Thyroid gland (tissue), 4 donors: ENCODE results near the gene ZKSCAN5. TPM values are rescaled to one million over a fixed set of nuclear protein-coding genes. Genes with fewer than 3 reads are reported as not detected.
A peak's percentile ranks its signal among the peaks of the same experiment; 100 is the strongest.

ENCODE experiments used
- DNase-seq, 2 donors: peaks; one replicate each; pipeline ENCODE4 v3.0.0-alpha.2; 2019
- H3K27ac ChIP-seq, 3 donors: fragments of 200-600 bp; sonication (generic); 1 replicate in 2 of 3; 2 replicates in 1 of 3; pipeline ENCODE4 v1.5.1; 2016 to 2019; ENCODE audit warnings: mild to moderate bottlenecking in 1 of 3, moderate library complexity in 1 of 3
- H3K27me3 ChIP-seq: fragments of 200-600 bp; sonication (generic); one replicate; pipeline ENCODE4 v1.5.1; 2019
- H3K36me3 ChIP-seq, 2 donors: fragments of 200-600 bp; sonication (generic); one replicate each; pipeline ENCODE4 v1.5.1; 2016 to 2019
- H3K4me1 ChIP-seq, 2 donors: fragments of 200-600 bp; sonication (generic); one replicate each; pipeline ENCODE4 v1.5.1; 2017 to 2019
- H3K4me3 ChIP-seq, 3 donors: fragments of 200-600 bp; sonication (generic); replicated peaks in 1 of 3; 1 replicate in 2 of 3; 2 replicates in 1 of 3; pipeline ENCODE4 v1.5.1; 2016; ENCODE audit warnings: mild to moderate bottlenecking in 1 of 3
- H3K9me3 ChIP-seq: fragments of 200-600 bp; sonication (generic); one replicate; pipeline ENCODE4 v1.5.1; 2017
- CTCF ChIP-seq, 6 experiments: fragments of 200-600 bp in 3 of 6; fragments of 450-650 bp in 3 of 6; sonication (generic) in 3 of 6; IDR thresholded peaks; one replicate each; pipeline ENCODE4 v1.5.1; 2016 to 2019; ENCODE audit warnings: antibody characterized with exemption in 6 of 6, mild to moderate bottlenecking in 2 of 6, inconsistent platforms in 1 of 6, moderate library complexity in 1 of 6
- POLR2A ChIP-seq, 2 donors: fragments of 450-650 bp; IDR thresholded peaks; one replicate each; pipeline ENCODE4 v1.6.1; 2017; ENCODE audit warnings: antibody characterized with exemption in 2 of 2, mild to moderate bottlenecking in 2 of 2, moderate library complexity in 1 of 2
- WGBS, 2 donors: methylation state at CpG; one replicate each; pipeline ENCODE4 v1.1.5; 2017; 5-methylcytosine and 5-hydroxymethylcytosine counted together
- intact Hi-C: fragments of 100-400 bp; cut with DNase I; formaldehyde crosslinking; loops from one replicate; pipeline ENCODE4 v1.15.1; 2023
- total RNA-seq, 4 donors: library from RNA; depleted of rRNA; stranded (reverse); fragments of >200 nt; gene quantifications; one replicate each; pipeline ENCODE4 v1.2.3, GENCODE V29; 2016

Gene ZKSCAN5
- total RNA-seq, 4 donors from 2014 or later: 8.7 to 14.1 (median 9.7) TPM

GRCh38 chr7:99493823-99494222, 10.6 kb upstream of the ZKSCAN5 start:
- intact Hi-C loops: no loop called here
- Histone ChIP-seq H3K4me3 (no peak overlapping the region), H3K9me3 (no peaks in the 10 kb centered on the region), H3K27ac (no peak overlapping the region), H3K4me1 (peaks cover 12 to 14% of the 10 kb centered on the region in 2 donors), H3K27me3 (no peaks in the 10 kb centered on the region), H3K36me3 (peaks cover 34 to 43% of the 10 kb centered on the region in 2 donors)
- no peak for DNase-seq
- WGBS, 2 donors: 95 to 99% methylated on average over 6 of the region's 6 CpGs
- TF ChIP-seq CTCF (IDR thresholded peaks at IDR 0.05) (no peak), POLR2A (IDR thresholded peaks at IDR 0.05) (no peak)

GRCh38 chr7:99497766-99498545, 6.5 kb upstream of the ZKSCAN5 start:
- 82% methylated on average over 6 of the region's 6 CpGs for WGBS, 2 donors
- Histone ChIP-seq H3K27ac (no peak overlapping the region), H3K9me3 (no peaks in the 10 kb centered on the region), H3K4me1 (peaks cover 18 to 23% of the 10 kb centered on the region in 2 donors), H3K36me3 (peaks cover 32 to 42% of the 10 kb centered on the region in 2 donors), H3K4me3 (peak overlapping the region in 1 of 3 donors; percentile 92), H3K27me3 (no peaks in the 10 kb centered on the region)
- intact Hi-C loops: no loop called here
- TF ChIP-seq CTCF (IDR thresholded peaks at IDR 0.05) (no peak), POLR2A (IDR thresholded peaks at IDR 0.05) (no peak)
- no peak for DNase-seq

- peaks cover 26 to 36% of the 10 kb centered on the region in 2 donors for H3K36me3 ChIP-seq
- no peaks in the 10 kb centered on the region for H3K27me3 ChIP-seq
- no peaks in the 10 kb centered on the region for H3K9me3 ChIP-seq
- peaks cover 18 to 23% of the 10 kb centered on the region in 2 donors for H3K4me1 ChIP-seq
- intact Hi-C loops: no loop called here
- 60 to 64% methylated on average over 11 of the region's 11 CpGs for WGBS, 2 donors
- no peak for DNase-seq
- H3K4me3 ChIP-seq: peak overlapping the region in 2 of 3 donors; percentile 84 to 92
- H3K27ac ChIP-seq: no peak overlapping the region
- TF ChIP-seq CTCF (IDR thresholded peaks at IDR 0.05) (no peak), POLR2A (IDR thresholded peaks at IDR 0.05) (no peak)
These were observed 5.9 kb upstream of the ZKSCAN5 start for GRCh38 chr7:99498546-99498944.

- WGBS, 2 donors: 0 to 2% methylated on average over 14 of the region's 14 CpGs
These were observed 5.1 kb upstream of the ZKSCAN5 start for GRCh38 chr7:99499371-99499720.

More at GRCh38 chr7:99499371-99499720, 5.1 kb upstream of the ZKSCAN5 start:
- peak overlapping the region; percentile 69 to 89 (median 89) for H3K27ac ChIP-seq
- peak overlapping the region; percentile 44 to 92 (median 84) for H3K4me3 ChIP-seq
- no peaks in the 10 kb centered on the region for H3K9me3 ChIP-seq
- TF ChIP-seq POLR2A (IDR thresholded peaks at IDR 0.05) (no peak), CTCF (IDR thresholded peaks at IDR 0.05) (no peak)
- H3K4me1 ChIP-seq: peaks cover 18 to 23% of the 10 kb centered on the region in 2 donors
- intact Hi-C loops: no loop called here
- no peak for DNase-seq
- H3K27me3 ChIP-seq: no peaks in the 10 kb centered on the region
- peaks cover 18 to 28% of the 10 kb centered on the region in 2 donors for H3K36me3 ChIP-seq
